AG04450 (cell line): ENCODE data around the gene XYLB. TPM values are rescaled to one million over a fixed set of nuclear protein-coding genes. Genes with fewer than 3 reads are reported as not detected.
A peak's percentile ranks its signal among the peaks of the same experiment; 100 is the strongest.
"Not testable (repeated sequence)": the region's sequence is repeated elsewhere in the genome, so short reads cannot be mapped to it uniquely, and the experiment has no call there.

Source experiments
- CTCF ChIA-PET: fragments of 300-600, 350-600 bp; formaldehyde crosslinking; extraction: SDS; loops from one replicate; lab custom pipeline; 2022; ENCODE audit warnings: antibody characterized with exemption, inconsistent platforms; lab: Charles Lee
- POLR2A ChIA-PET: fragments of 350-600 bp; formaldehyde crosslinking; extraction: SDS; loops from one replicate; lab custom pipeline; 2021; ENCODE audit warnings: antibody characterized with exemption, inconsistent platforms; lab: Yijun Ruan, JAX
- DNase-seq: peaks from one replicate; pipeline ENCODE4 v3.0.0-alpha.2; 2011; ENCODE audit warnings: low read depth, low spot score
- H3K27ac ChIP-seq: one replicate; pipeline ENCODE4 v1.5.1; 2012; ENCODE audit warnings: low read depth, low read length, control low read depth
- H3K27me3 ChIP-seq: one replicate; pipeline ENCODE4 v1.6.0; 2012; ENCODE audit warnings: low read length; ENCODE audit not compliant: control insufficient read depth, insufficient read depth
- H3K4me3 ChIP-seq: 2 replicates; pipeline ENCODE4 v1.5.1; 2011; ENCODE audit warnings: mild to moderate bottlenecking, low read depth, low read length, control low read depth
- H3K9me3 ChIP-seq: 2 replicates; pipeline ENCODE4 v1.5.1; 2012; ENCODE audit warnings: low read length; ENCODE audit not compliant: control insufficient read depth, insufficient read depth
- CTCF ChIP-seq: IDR thresholded peaks from 2 replicates; pipeline ENCODE4 v1.5.1; 2011; ENCODE audit warnings: low read depth, low read length, control low read depth, inconsistent platforms
- polyA minus RNA-seq: library from RNA; depleted of rRNA, polyadenylated mRNA; stranded (reverse); fragments of >200 nt; gene quantifications from 2 replicates; pipeline ENCODE4 v1.2.3, GENCODE V29; 2011; rRNA and poly(A)+ RNA removed
- polyA plus RNA-seq: library from polyadenylated mRNA; depleted of rRNA; stranded (reverse); fragments of >200 nt; gene quantifications from 2 replicates; pipeline ENCODE4 v1.2.3, GENCODE V29; 2011; rRNA removed

XYLB gene
- polyA plus RNA-seq (3.1 and 4.0 TPM in 2 replicates), polyA minus RNA-seq (4.1 and 5.5 TPM in 2 replicates)

DNA sequence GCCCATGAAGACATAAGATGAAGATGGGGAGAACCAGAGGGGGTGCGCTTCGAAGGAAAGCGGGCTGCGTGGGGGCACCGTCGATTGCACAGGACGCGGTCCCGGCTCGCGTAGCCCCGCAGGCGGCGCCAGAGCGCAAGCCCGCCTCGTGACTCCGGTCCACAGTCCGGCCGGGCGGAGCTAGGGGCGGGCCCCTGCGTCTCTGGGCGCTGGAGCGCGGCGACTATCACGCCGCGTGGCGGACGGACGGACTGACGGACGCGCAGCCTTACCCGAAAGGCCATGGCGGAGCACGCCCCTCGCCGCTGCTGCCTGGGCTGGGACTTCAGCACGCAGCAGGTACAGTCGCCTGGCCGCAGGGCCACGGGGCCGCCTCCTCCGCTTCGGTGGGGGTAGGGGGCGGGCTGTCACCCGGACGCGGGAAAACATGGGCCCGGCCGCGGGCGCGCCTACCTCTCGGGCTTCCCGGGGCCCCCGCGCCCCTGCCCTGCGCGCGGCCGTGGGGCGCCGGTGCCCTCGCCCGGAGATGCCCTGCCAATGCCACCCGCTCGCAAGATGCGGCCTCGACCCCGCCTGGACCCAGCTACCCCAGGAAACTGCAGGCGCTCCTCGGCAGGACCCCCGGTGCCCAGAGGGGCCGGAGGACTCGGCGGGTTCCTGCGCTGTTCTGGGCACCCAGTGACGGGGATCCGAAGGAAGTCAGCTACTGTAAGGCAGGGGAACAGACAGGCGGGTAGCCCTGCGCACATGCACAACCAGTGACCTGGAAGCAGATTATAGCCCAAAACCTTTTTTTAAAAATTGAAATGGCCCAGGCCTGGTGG is at the start of gene XYLB:
Gene XYLB, plus strand, starts transcription at position 199 of the 824 bp plus-strand sequence. Its CDS starts 84 bp downstream, at position 283.
- ChIA-PET POLR2A (no interaction called here), CTCF (interaction anchor here (0.6 to 4.4 kb wide), 47 partner anchors 8 to 342 kb away, joined by 3 to 117 read pairs (median 5); partner anchors contain the start of genes ACAA1, ACVR2B and EXOG)
- Histone ChIP-seq H3K9me3 (no peaks in the 10 kb centered on the region), H3K4me3 (peak within 1 kb of the TSS; percentile 80), H3K27me3 (no peaks in the 10 kb centered on the region), H3K27ac (no peak within 1 kb of the TSS)
- peak; percentile 55 for DNase-seq
- TF ChIP-seq CTCF = peak; percentile 83

- H3K27me3 ChIP-seq, H3K9me3 ChIP-seq, H3K4me3 ChIP-seq, CTCF ChIA-PET, POLR2A ChIA-PET, DNase-seq, H3K27ac ChIP-seq: not testable (repeated sequence)
Observed at GRCh38 chr3:38297053-38297452, 49.5 kb upstream of the XYLB start.

GRCh38 chr3:38297537-38297936 is 49.0 kb upstream of the XYLB start:
- ChIA-PET POLR2A (interaction anchor here (0.7 kb wide), 1 partner anchor 361 kb away, joined by 3 read pairs; no protein-coding TSS in a partner anchor), CTCF (interaction anchor here (1.1 to 2.0 kb wide), 9 partner anchors 8 to 293 kb away, joined by 3 to 9 read pairs (median 5); partner anchors contain the start of gene ACAA1)
- Histone ChIP-seq H3K9me3 (no peaks in the 10 kb centered on the region), H3K27ac (no peak overlapping the region), H3K27me3 (peaks cover 2% of the 10 kb centered on the region), H3K4me3 (no peak overlapping the region)
- no peak for TF ChIP-seq CTCF
- DNase-seq = no peak

DNA sequence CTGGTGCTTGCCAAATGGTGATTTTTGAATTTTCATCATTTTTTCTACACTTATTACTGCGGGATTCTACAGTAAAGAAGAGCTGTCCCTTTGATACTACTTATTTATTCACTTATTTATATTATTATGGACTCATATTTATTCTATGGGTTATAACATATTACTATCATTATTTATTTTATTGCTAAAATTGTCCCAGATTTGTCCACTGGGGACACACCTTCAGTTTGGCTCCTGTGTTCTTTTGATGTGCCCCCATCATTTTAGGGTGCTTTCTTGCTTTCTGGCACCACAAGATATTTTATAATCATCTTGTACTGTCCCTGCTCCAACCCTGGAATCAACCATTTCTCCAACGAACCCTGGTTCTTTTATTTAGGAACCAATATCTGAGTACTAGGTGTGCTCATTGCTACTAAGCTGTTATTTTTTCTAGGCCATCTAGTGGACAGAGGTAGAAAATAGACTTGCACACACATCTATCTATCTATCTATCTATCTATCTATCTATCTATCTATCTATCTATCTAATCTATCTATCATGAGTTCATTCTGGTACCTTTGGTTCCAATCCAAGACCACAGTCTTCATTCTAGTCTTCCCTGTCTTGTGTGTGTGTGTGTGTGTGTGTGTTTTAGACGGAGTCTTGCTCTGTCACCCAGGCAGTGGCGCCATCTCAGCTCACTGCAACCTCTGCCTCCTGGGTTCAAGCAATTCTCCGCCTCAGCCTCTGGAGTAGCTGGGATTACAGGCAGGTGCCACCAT is 48.5 kb upstream of the XYLB start:
- DNase-seq = no peak
- ChIA-PET CTCF (interaction anchor here (1.1 to 2.0 kb wide), 9 partner anchors 8 to 293 kb away, joined by 3 to 9 read pairs (median 5); partner anchors contain the start of gene ACAA1), POLR2A (interaction anchor here (0.7 kb wide), 1 partner anchor 361 kb away, joined by 3 read pairs; no protein-coding TSS in a partner anchor)
- Histone ChIP-seq H3K4me3 (no peak overlapping the region), H3K9me3 (no peaks in the 10 kb centered on the region), H3K27me3 (no peaks in the 10 kb centered on the region), H3K27ac (no peak overlapping the region)
- TF ChIP-seq CTCF = peak; percentile 53

DNA sequence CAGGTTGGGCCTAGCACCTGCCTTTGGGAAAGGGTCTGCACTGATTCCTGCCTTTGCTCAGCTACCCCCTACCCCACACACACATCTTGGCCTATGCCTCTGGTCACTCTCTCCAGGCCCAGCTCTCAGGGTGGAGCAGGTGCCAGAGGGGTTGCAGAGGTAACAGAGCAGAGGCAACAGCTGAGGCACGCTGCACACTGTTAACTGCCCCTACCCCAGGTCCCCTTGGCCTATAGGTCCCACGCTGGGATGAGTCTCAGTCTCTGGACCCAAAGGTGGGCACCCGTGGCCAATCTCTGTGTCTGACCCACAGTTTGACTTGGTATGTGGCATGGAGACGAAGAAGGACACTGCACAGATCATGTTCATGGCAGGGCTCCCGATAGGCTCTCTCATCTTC is 39.6 kb upstream of the XYLB start:
- DNase-seq = no peak
- no peak for TF ChIP-seq CTCF
- POLR2A ChIA-PET = no interaction called here
- Histone ChIP-seq H3K27ac (no peak overlapping the region), H3K9me3 (no peaks in the 10 kb centered on the region), H3K27me3 (peaks cover 12% of the 10 kb centered on the region), H3K4me3 (no peak overlapping the region)
- CTCF ChIA-PET = no interaction called here
